DND-41 (cell line): ENCODE data around the gene LRGUK.

Source experiments
- ATAC-seq: fragments of 200-7000 bp; cut with Tn5 transposase; 3 replicates; pipeline ENCODE4 v1.9.1; 2021; ENCODE audit warnings: low read depth; ENCODE audit not compliant: insufficient read depth
- DNase-seq: peaks from one replicate; pipeline ENCODE4 v3.0.0-alpha.2; 2020
- H2AFZ ChIP-seq: 2 replicates; pipeline ENCODE4 v1.6.0; 2012; ENCODE audit warnings: low read depth, low read length
- H3K27ac ChIP-seq: 2 replicates; pipeline ENCODE4 v1.5.1; 2012; ENCODE audit warnings: low read length, inconsistent platforms
- H3K27me3 ChIP-seq: fragments of 200-600 bp; sonication (generic); 2 replicates; pipeline ENCODE4 v1.6.0; 2012; ENCODE audit warnings: low read length, mild to moderate bottlenecking, inconsistent platforms; ENCODE audit not compliant: insufficient read depth, poor library complexity
- H3K36me3 ChIP-seq: 2 replicates; pipeline ENCODE4 v1.5.1; 2012; ENCODE audit warnings: low read length, inconsistent platforms; ENCODE audit not compliant: insufficient read depth
- H3K4me1 ChIP-seq: 2 replicates; pipeline ENCODE4 v1.5.1; 2012; ENCODE audit warnings: mild to moderate bottlenecking, low read length; ENCODE audit not compliant: insufficient read depth
- H3K4me2 ChIP-seq: 2 replicates; pipeline ENCODE4 v1.6.0; 2012; ENCODE audit warnings: mild to moderate bottlenecking, moderate library complexity, low read length, inconsistent platforms; ENCODE audit not compliant: insufficient read depth
- H3K4me3 ChIP-seq, 2 experiments: fragments of 200-600 bp in 1 of 2; shearing (Covaris generic) in 1 of 2; 2 replicates each; pipeline ENCODE4 v1.5.1; 2012 to 2016; ENCODE audit warnings: inconsistent platforms in 2 of 2, low read length in 2 of 2, mild to moderate bottlenecking in 2 of 2, low read depth in 1 of 2, moderate library complexity in 1 of 2
- H3K79me2 ChIP-seq: 2 replicates; pipeline ENCODE4 v1.6.0; 2012; ENCODE audit warnings: low read length, inconsistent platforms; ENCODE audit not compliant: insufficient read depth
- H3K9ac ChIP-seq: 2 replicates; pipeline ENCODE4 v1.6.0; 2012; ENCODE audit warnings: low read depth, mild to moderate bottlenecking, inconsistent platforms, low read length, moderate library complexity
- H3K9me3 ChIP-seq: 2 replicates; pipeline ENCODE4 v1.5.1; 2012; ENCODE audit warnings: low read length, moderate library complexity, mild to moderate bottlenecking, inconsistent platforms; ENCODE audit not compliant: insufficient read depth, severe bottlenecking
- H4K20me1 ChIP-seq: 2 replicates; pipeline ENCODE4 v1.6.0; 2012; ENCODE audit warnings: low read length; ENCODE audit not compliant: insufficient read depth
- CTCF ChIP-seq: IDR thresholded peaks from 2 replicates; pipeline ENCODE4 v1.5.1; 2012; ENCODE audit warnings: borderline replicate concordance, low read length, moderate library complexity, mild to moderate bottlenecking; ENCODE audit not compliant: poor library complexity, severe bottlenecking; ENCODE audit errors: extremely low read depth
- EZH2 ChIP-seq: IDR thresholded peaks from 3 replicates; pipeline ENCODE4 v1.6.1; 2012; ENCODE audit warnings: borderline replicate concordance, low read depth, mild to moderate bottlenecking, moderate library complexity, low read length, inconsistent platforms; ENCODE audit not compliant: severe bottlenecking

LRGUK gene

GRCh38 chr7:134313543-134313942 lies 186.4 kb downstream of the LRGUK start:
- ATAC-seq: no peak
- Histone ChIP-seq H4K20me1 (no peaks in the 10 kb centered on the region; the same call in 1 of the 2 replicates), H3K79me2 (peaks cover 23% of the 10 kb centered on the region), H3K4me1 (peaks cover 22% of the 10 kb centered on the region), H3K36me3 (peaks cover 6% of the 10 kb centered on the region; the same call in 1 of the 2 replicates), H3K27ac (no peak overlapping the region), H3K9me3 (no peaks in the 10 kb centered on the region), H3K27me3 (no peaks in the 10 kb centered on the region), H3K4me3 (no peak overlapping the region), H2AFZ (no peak overlapping the region), H3K4me2 (no peak overlapping the region), H3K9ac (no peak overlapping the region)
- no peak for DNase-seq
- TF ChIP-seq EZH2: no peak
- TF ChIP-seq CTCF: no peak
